ENCODE data around the gene C6orf47. TPM values are rescaled to one million over a fixed set of nuclear protein-coding genes. Genes with fewer than 3 reads are reported as not detected.

C6orf47 gene
- total and polyA plus RNA-seq, 2 of the 13 experiments (the other 11 are each of a cell fraction or from before 2014, with no cell fraction given) = 1.7 to 18.1 TPM

GRCh38 chr6:31655349-31656237 is 5.0 kb downstream of the C6orf47 start, which contains the start of gene APOM (continued):
- TF ChIP-seq, protein P1, sequence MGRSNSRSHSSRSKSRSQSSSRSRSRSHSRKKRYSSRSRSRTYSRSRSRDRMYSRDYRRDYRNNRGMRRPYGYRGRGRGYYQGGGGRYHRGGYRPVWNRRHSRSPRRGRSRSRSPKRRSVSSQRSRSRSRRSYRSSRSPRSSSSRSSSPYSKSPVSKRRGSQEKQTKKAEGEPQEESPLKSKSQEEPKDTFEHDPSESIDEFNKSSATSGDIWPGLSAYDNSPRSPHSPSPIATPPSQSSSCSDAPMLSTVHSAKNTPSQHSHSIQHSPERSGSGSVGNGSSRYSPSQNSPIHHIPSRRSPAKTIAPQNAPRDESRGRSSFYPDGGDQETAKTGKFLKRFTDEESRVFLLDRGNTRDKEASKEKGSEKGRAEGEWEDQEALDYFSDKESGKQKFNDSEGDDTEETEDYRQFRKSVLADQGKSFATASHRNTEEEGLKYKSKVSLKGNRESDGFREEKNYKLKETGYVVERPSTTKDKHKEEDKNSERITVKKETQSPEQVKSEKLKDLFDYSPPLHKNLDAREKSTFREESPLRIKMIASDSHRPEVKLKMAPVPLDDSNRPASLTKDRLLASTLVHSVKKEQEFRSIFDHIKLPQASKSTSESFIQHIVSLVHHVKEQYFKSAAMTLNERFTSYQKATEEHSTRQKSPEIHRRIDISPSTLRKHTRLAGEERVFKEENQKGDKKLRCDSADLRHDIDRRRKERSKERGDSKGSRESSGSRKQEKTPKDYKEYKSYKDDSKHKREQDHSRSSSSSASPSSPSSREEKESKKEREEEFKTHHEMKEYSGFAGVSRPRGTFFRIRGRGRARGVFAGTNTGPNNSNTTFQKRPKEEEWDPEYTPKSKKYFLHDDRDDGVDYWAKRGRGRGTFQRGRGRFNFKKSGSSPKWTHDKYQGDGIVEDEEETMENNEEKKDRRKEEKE (IDR thresholded peaks at IDR 0.05) = no peak
- TF ChIP-seq IRX3 (CRISPR knock-in tag; IDR thresholded peaks at IDR 0.05; ENCODE audit: borderline replicate concordance, low read depth) (peak; percentile 94), ZNF354B (CRISPR knock-in tag; IDR thresholded peaks at IDR 0.05) (peak; percentile 97; the same call in 1 of the 2 replicates), MED8 (CRISPR knock-in tag; IDR thresholded peaks at IDR 0.05; ENCODE audit: insufficient replicate concordance) (peak; percentile 93), MYNN (CRISPR knock-in tag; IDR thresholded peaks at IDR 0.05; ENCODE audit: low read depth) (0 out of 2 replicates have a peak, but pooled peaks have one; percentile 26), THAP11 (CRISPR knock-in tag; IDR thresholded peaks at IDR 0.05) (peak; percentile 89), SMAD1 (CRISPR knock-in tag; IDR thresholded peaks at IDR 0.05; ENCODE audit: borderline replicate concordance, low read depth) (peak; percentile 88), AHDC1 (CRISPR knock-in tag; IDR thresholded peaks at IDR 0.05; ENCODE audit: borderline replicate concordance) (peak; percentile 91; the same call in 1 of the 2 replicates), GLI4 (CRISPR knock-in tag; IDR thresholded peaks at IDR 0.05; ENCODE audit: borderline replicate concordance) (peak; percentile 84; the same call in 1 of the 2 replicates), RORA (CRISPR knock-in tag; IDR thresholded peaks at IDR 0.05) (no peak), MEF2D (CRISPR knock-in tag; IDR thresholded peaks at IDR 0.05) (peak; percentile 98)
- TF ChIP-seq, protein P2, sequence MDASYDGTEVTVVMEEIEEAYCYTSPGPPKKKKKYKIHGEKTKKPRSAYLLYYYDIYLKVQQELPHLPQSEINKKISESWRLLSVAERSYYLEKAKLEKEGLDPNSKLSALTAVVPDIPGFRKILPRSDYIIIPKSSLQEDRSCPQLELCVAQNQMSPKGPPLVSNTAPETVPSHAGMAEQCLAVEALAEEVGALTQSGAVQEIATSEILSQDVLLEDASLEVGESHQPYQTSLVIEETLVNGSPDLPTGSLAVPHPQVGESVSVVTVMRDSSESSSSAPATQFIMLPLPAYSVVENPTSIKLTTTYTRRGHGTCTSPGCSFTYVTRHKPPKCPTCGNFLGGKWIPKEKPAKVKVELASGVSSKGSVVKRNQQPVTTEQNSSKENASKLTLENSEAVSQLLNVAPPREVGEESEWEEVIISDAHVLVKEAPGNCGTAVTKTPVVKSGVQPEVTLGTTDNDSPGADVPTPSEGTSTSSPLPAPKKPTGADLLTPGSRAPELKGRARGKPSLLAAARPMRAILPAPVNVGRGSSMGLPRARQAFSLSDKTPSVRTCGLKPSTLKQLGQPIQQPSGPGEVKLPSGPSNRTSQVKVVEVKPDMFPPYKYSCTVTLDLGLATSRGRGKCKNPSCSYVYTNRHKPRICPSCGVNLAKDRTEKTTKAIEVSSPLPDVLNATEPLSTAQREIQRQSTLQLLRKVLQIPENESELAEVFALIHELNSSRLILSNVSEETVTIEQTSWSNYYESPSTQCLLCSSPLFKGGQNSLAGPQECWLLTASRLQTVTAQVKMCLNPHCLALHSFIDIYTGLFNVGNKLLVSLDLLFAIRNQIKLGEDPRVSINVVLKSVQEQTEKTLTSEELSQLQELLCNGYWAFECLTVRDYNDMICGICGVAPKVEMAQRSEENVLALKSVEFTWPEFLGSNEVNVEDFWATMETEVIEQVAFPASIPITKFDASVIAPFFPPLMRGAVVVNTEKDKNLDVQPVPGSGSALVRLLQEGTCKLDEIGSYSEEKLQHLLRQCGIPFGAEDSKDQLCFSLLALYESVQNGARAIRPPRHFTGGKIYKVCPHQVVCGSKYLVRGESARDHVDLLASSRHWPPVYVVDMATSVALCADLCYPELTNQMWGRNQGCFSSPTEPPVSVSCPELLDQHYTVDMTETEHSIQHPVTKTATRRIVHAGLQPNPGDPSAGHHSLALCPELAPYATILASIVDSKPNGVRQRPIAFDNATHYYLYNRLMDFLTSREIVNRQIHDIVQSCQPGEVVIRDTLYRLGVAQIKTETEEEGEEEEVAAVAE (CRISPR knock-in tag; IDR thresholded peaks at IDR 0.05; ENCODE audit: borderline replicate concordance) = peak; percentile 49

All from HepG2 (cell line).